Fibroblast of the aortic adventitia (primary cell): Measurements from ENCODE around the gene ZFAND3. TPM values are rescaled to one million over a fixed set of nuclear protein-coding genes. Genes with fewer than 3 reads are reported as not detected.

Experiments used
- DNase-seq: peaks from one replicate; pipeline ENCODE4 v3.0.0-alpha.2; 2010; ENCODE audit warnings: low read depth
- H3K4me3 ChIP-seq: 2 replicates; pipeline ENCODE4 v1.5.1; 2011; ENCODE audit warnings: low read depth, mild to moderate bottlenecking, control low read depth, low read length, moderate library complexity
- total RNA-seq: library from RNA; depleted of rRNA; stranded (reverse); fragments of >200 nt; gene quantifications from 2 replicates; pipeline ENCODE4 v1.2.3, GENCODE V29; 2012; ENCODE audit warnings: low replicate concordance
- TF ChIP-seq, protein P1 (sequence below): IDR thresholded peaks from 2 replicates; pipeline ENCODE4 v1.5.1; 2011; ENCODE audit warnings: mild to moderate bottlenecking, low read length, control low read depth, inconsistent platforms; ENCODE audit not compliant: insufficient read depth

ZFAND3 gene
- total RNA-seq, 1 donor: 31.3 TPM

DNA sequence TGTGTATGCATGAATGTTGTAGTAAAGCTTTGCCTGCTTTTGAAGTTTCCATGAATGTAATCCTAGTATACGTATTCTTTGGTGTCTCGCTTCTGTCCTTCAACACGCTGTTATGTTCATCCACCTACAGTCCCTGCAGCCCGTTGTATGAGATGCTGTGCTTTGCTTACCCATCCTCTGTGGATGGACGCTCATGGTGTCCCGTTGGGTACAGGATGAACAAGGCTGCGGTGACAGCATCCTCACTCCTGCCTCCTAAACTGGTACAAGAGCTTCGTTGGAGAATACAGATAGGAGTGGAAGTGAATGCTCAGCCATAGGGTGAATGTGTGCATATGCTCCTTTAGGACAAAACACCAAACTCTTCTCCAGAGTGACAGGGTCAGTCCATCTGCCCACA, 366.2 kb downstream of the ZFAND3 start:
- TF ChIP-seq, protein P1, sequence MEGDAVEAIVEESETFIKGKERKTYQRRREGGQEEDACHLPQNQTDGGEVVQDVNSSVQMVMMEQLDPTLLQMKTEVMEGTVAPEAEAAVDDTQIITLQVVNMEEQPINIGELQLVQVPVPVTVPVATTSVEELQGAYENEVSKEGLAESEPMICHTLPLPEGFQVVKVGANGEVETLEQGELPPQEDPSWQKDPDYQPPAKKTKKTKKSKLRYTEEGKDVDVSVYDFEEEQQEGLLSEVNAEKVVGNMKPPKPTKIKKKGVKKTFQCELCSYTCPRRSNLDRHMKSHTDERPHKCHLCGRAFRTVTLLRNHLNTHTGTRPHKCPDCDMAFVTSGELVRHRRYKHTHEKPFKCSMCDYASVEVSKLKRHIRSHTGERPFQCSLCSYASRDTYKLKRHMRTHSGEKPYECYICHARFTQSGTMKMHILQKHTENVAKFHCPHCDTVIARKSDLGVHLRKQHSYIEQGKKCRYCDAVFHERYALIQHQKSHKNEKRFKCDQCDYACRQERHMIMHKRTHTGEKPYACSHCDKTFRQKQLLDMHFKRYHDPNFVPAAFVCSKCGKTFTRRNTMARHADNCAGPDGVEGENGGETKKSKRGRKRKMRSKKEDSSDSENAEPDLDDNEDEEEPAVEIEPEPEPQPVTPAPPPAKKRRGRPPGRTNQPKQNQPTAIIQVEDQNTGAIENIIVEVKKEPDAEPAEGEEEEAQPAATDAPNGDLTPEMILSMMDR: no peak
- DNase-seq: no peak
- no peak overlapping the region for H3K4me3 ChIP-seq

DNA sequence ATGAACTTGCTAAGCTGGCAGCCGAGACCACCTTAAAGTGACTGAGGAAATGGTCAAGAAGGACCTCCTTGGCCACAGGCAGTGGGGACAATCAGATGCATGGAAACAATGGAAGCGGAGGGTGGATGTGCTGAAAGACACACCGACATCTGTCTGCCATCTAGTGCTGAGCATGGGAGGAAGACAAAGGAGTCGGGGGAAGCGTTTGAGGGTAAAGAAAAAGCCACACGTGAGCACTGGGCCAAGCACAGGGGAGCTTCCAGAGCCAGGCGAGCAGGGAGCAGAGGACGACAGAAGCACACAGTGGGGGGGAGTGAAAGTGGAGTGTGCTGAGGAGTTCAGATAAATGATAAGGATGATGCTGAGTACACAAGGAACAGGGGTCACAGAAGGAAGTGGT, 367.8 kb downstream of the ZFAND3 start:
- no peak for DNase-seq
- no peak overlapping the region for H3K4me3 ChIP-seq
- TF ChIP-seq, protein P1: no peak

GRCh38 chr6:38187811-38188590, 368.5 kb downstream of the ZFAND3 start:
- TF ChIP-seq, protein P1: no peak
- DNase-seq: no peak
- no peak overlapping the region for H3K4me3 ChIP-seq

DNA sequence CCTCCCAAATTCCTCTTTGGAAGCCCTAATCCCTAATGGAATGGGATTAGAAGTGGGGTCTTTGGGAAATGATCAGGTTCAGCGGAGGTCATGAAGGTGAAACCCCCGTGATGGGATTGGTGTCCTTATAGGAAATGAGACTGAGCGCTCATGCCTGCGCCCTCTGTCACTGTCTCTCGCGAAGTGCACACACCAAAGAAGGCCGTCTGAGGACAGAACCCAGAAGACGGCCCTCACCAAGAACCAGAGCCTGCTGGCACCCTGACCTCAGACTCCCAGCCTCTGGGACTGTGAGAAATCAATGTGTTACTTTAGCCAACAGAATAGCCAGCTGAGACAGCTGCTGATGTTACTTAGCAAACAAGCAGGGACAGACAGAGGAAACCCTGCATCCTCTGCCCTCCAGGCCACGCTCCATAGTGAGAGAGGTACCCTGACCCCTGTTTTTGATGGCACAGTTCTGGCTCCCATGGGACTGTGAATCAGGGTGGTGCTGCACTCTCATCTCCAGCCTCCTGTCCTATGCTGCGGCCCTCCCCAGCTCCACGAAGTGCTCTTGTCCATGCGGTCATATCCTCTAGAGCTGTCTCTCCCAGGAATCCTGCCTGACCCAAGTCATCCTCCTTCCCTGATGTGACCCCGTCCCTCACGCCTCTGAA, 369.3 kb downstream of the ZFAND3 start:
- TF ChIP-seq, protein P1: no peak
- DNase-seq: no peak
- H3K4me3 ChIP-seq: no peak overlapping the region

GRCh38 chr6:38191418-38191817, 371.9 kb downstream of the ZFAND3 start:
- no peak for DNase-seq
- TF ChIP-seq, protein P1: no peak
- H3K4me3 ChIP-seq: no peak overlapping the region

DNA sequence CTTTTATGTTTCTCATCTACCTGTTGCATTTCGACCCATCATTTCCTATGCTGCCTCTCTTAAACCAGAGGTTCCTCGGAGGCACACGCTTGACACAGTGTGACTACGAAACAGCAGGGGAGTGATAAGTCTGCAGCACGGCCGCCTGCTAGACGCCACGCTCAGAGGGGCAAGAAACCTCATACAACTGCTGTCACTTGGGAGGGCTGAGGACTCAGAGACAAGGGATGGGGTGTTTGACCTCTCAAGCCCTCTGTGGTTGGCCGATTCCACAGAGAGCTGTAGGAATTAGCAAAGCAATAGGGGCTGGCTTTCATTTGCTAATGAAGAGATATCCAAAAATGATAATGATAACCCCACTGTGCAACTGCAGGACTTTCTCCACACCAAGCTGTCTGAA, 372.5 kb downstream of the ZFAND3 start:
- TF ChIP-seq, protein P1: no peak
- no peak overlapping the region for H3K4me3 ChIP-seq
- no peak for DNase-seq
